TTC549 (cell line): ENCODE data around the gene ZNF592.
"Not testable (repeated sequence)": the region's sequence is repeated elsewhere in the genome, so short reads cannot be mapped to it uniquely, and the experiment has no call there.

Source experiments
- FAIRE-seq: peaks from 2 replicates; lab custom pipeline; 2012; peaks lifted over from hg19 to GRCh38; lab: Jason Lieb, UNC

The ZNF592 gene

GRCh38 chr15:84748274-84749110 lies at the start of gene ZNF592:
TSS of gene ZNF592 (plus strand) at chr15:84748592. CDS start at chr15:84782676, 34,084 bp downstream.
- no peak for FAIRE-seq

- no peak for FAIRE-seq
These were observed 48.7 kb upstream of the ZNF592 start for GRCh38 chr15:84699538-84700191.

- FAIRE-seq: no peak
These were observed 45.4 kb upstream of the ZNF592 start for GRCh38 chr15:84702961-84703482.

GRCh38 chr15:84703808-84704207 lies 44.6 kb upstream of the ZNF592 start:
- FAIRE-seq: no peak

- no peak for FAIRE-seq
These were observed 34.0 kb upstream of the ZNF592 start for GRCh38 chr15:84714372-84714771.

- no peak for FAIRE-seq
These were observed 33.6 kb upstream of the ZNF592 start for GRCh38 chr15:84714821-84715220.

GRCh38 chr15:84715441-84716035 lies 32.9 kb upstream of the ZNF592 start:
- FAIRE-seq: no peak

- FAIRE-seq: no peak
These were observed 32.2 kb upstream of the ZNF592 start, which contains the start of gene SEC11A for GRCh38 chr15:84716036-84716732. TSS of gene SEC11A (minus strand) at chr15:84716139. CDS start at chr15:84716075, 64 bp downstream.

- no peak for FAIRE-seq
These were observed 27.0 kb upstream of the ZNF592 start for GRCh38 chr15:84721371-84721770.

- no peak for FAIRE-seq
These were observed 25.8 kb upstream of the ZNF592 start for GRCh38 chr15:84722628-84723027.

- no peak for FAIRE-seq
These were observed 23.3 kb upstream of the ZNF592 start for GRCh38 chr15:84725001-84725491.

GRCh38 chr15:84727429-84727828 lies 21.0 kb upstream of the ZNF592 start:
- no peak for FAIRE-seq

- FAIRE-seq: no peak
These were observed 16.6 kb upstream of the ZNF592 start for GRCh38 chr15:84731774-84732173.

GRCh38 chr15:84734794-84735479 lies 13.5 kb upstream of the ZNF592 start:
- no peak for FAIRE-seq

GRCh38 chr15:84735480-84736061 lies 12.8 kb upstream of the ZNF592 start:
- not testable (repeated sequence) for FAIRE-seq

- no peak for FAIRE-seq
These were observed 12.0 kb upstream of the ZNF592 start for GRCh38 chr15:84736375-84736774.

- no peak for FAIRE-seq
These were observed 11.4 kb upstream of the ZNF592 start for GRCh38 chr15:84737005-84737404.

- FAIRE-seq: no peak
These were observed 7.7 kb upstream of the ZNF592 start for GRCh38 chr15:84740691-84741090.

- FAIRE-seq: no peak
These were observed 7.3 kb upstream of the ZNF592 start for GRCh38 chr15:84741121-84741520.

- no peak for FAIRE-seq
These were observed 747 bp upstream of the ZNF592 start for GRCh38 chr15:84747416-84748273.
